Endothelial cell of umbilical vein (primary cell): Measurements from ENCODE around the gene MVB12B.

Experiments used
- CTCF ChIP-seq, 2 donors: IDR thresholded peaks; 1 replicate in 1 of 2; 2 replicates in 1 of 2; pipeline ENCODE4 v1.5.1; 2011; ENCODE audit warnings: low read length in 2 of 2, mild to moderate bottlenecking in 2 of 2, moderate library complexity in 2 of 2, control low read depth in 1 of 2, inconsistent platforms in 1 of 2, low read depth in 1 of 2; ENCODE audit not compliant: insufficient read depth in 1 of 2; ENCODE audit errors: extremely low read depth in 1 of 2
- EZH2 ChIP-seq: IDR thresholded peaks from 2 replicates; pipeline ENCODE4 v1.6.1; 2012; ENCODE audit warnings: borderline replicate concordance, low read depth, mild to moderate bottlenecking, moderate library complexity, low read length, inconsistent platforms; ENCODE audit not compliant: severe bottlenecking
- TF ChIP-seq, protein P1 (sequence below): IDR thresholded peaks from 2 replicates; pipeline ENCODE4 v1.6.1; 2011; ENCODE audit not compliant: insufficient read depth, insufficient read length

DNA sequence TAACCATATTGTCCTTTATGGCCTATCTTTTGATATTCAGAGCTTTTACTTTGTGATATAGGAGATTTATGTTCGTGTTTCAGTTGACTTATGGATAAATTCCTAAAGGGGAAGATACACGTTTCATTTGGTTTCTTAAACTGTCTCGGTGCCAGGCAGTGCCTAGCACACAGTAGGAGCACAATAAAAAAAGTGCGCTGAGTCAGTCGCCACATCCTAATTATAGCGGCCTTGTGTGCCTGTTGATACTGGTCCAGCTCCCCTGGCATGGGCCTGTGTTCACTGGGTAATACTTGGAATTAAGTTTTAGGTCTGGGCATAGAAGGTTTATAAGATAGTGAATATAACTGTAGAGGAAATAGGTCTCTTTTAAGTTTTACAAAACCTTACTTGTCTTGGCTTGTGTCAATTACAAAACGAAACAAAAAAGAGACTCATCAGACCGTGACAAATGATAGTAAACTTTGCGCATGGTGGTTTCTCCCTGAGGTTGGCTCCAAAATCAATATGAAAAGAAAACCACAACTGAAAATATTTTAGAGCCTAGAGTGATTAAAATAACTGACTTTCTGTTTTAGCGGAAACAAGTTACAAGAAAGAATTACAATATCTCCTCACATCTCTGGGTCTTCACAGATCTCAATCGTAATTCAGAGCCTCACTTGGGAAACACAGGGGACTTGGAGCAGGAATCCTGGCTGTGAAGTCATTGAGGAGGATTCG lies 84.8 kb downstream of the MVB12B start:
- TF ChIP-seq CTCF (IDR thresholded peaks at IDR 0.05; ENCODE audit: extremely low read depth in 1 of 2, insufficient read depth in 1 of 2, low read depth in 1 of 2, low read length in 2 of 2) (no peak), EZH2 (no peak)
- TF ChIP-seq, protein P1, sequence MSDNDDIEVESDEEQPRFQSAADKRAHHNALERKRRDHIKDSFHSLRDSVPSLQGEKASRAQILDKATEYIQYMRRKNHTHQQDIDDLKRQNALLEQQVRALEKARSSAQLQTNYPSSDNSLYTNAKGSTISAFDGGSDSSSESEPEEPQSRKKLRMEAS = no peak
